AG09319 (cell line): ENCODE data around the gene MACF1.
"Not testable (repeated sequence)": the region's sequence is repeated elsewhere in the genome, so short reads cannot be mapped to it uniquely, and the experiment has no call there.

Experiments used
- DNase-seq: peaks from one replicate; pipeline ENCODE4 v3.0.0-alpha.2; 2010; ENCODE audit warnings: low read depth; ENCODE audit errors: extremely low read depth
- TF ChIP-seq, protein P1 (sequence below): IDR thresholded peaks from 2 replicates; pipeline ENCODE4 v1.5.1; 2011; ENCODE audit warnings: low read depth, mild to moderate bottlenecking, inconsistent platforms, low read length, moderate library complexity

MACF1 gene

GRCh38 chr1:39485046-39485803, 280.7 kb downstream of the MACF1 start:
- no peak for DNase-seq
- TF ChIP-seq, protein P1, sequence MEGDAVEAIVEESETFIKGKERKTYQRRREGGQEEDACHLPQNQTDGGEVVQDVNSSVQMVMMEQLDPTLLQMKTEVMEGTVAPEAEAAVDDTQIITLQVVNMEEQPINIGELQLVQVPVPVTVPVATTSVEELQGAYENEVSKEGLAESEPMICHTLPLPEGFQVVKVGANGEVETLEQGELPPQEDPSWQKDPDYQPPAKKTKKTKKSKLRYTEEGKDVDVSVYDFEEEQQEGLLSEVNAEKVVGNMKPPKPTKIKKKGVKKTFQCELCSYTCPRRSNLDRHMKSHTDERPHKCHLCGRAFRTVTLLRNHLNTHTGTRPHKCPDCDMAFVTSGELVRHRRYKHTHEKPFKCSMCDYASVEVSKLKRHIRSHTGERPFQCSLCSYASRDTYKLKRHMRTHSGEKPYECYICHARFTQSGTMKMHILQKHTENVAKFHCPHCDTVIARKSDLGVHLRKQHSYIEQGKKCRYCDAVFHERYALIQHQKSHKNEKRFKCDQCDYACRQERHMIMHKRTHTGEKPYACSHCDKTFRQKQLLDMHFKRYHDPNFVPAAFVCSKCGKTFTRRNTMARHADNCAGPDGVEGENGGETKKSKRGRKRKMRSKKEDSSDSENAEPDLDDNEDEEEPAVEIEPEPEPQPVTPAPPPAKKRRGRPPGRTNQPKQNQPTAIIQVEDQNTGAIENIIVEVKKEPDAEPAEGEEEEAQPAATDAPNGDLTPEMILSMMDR, result no peak

DNA sequence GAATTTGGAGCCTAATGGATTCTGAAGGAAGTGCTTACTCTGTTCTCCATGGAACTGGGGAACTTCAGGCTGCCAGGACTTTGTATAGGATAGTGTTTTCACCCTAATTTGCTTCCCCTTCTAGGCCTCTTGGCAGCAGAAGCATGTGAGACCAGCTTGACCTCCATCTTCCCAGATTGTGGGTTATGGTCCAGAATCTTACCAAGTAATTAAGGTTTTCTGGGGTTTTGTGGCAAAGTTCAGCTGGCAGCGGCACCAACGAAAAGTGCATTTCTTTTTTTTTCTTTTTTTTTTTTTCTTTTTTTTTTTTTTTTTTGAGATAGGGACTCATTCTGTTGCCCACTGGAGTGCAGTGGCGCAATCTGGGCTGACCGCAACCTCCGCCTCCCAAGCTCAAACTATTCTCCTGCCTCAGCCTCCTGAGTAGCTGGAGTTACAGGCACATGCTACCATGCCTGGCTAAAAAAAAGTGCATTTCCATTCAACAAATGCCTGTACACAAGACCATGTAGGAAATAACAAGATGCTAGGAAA, 283.6 kb downstream of the MACF1 start:
- TF ChIP-seq, protein P1, result no peak
- DNase-seq, result no peak

GRCh38 chr1:39488793-39489566, 284.5 kb downstream of the MACF1 start:
- TF ChIP-seq, protein P1, result no peak
- DNase-seq, result no peak

DNA sequence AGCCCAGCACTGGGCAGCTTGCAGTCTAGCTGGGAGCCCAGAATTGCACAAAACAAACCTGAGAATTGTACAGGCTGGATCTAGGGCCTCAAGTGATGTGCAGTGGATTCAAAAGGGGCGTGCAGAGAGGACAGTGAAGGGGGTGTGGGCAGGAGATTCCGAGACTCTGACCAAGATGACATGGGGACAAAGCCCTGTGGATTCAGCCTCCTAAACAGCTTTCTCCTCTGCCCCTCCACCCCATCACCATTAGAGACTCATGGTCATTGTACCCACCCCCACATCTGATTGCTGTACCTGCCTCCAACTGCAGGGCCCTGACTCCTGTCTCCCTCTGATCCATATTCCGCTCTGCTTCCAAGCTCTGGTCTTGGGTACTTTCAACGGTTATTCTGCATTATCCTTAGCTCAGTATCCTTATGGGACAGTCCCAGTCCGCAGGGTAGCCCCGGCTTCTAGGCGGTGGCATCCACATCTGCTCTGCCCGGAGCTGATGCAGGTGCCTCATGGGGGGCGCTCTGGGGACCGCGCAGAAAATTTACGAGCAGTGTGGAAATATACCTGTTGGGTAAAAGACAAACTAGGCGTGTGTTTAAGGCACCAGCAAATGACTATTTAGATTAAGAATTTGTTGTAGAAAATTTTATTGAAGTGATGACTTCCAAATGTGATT, 285.2 kb downstream of the MACF1 start:
- DNase-seq, result no peak
- TF ChIP-seq, protein P1, result no peak

GRCh38 chr1:39490596-39491145, 286.2 kb downstream of the MACF1 start:
- DNase-seq, result no peak

GRCh38 chr1:39491146-39491921, 286.8 kb downstream of the MACF1 start, which contains the start of gene BMP8A:
Gene BMP8A (plus strand): TSS chr1:39491636. CDS start chr1:39491992, 356 bp downstream.
- DNase-seq, result no peak
- TF ChIP-seq, protein P1, result no peak

More at GRCh38 chr1:39490596-39491145, 286.2 kb downstream of the MACF1 start:
- TF ChIP-seq, protein P1, result no peak

DNA sequence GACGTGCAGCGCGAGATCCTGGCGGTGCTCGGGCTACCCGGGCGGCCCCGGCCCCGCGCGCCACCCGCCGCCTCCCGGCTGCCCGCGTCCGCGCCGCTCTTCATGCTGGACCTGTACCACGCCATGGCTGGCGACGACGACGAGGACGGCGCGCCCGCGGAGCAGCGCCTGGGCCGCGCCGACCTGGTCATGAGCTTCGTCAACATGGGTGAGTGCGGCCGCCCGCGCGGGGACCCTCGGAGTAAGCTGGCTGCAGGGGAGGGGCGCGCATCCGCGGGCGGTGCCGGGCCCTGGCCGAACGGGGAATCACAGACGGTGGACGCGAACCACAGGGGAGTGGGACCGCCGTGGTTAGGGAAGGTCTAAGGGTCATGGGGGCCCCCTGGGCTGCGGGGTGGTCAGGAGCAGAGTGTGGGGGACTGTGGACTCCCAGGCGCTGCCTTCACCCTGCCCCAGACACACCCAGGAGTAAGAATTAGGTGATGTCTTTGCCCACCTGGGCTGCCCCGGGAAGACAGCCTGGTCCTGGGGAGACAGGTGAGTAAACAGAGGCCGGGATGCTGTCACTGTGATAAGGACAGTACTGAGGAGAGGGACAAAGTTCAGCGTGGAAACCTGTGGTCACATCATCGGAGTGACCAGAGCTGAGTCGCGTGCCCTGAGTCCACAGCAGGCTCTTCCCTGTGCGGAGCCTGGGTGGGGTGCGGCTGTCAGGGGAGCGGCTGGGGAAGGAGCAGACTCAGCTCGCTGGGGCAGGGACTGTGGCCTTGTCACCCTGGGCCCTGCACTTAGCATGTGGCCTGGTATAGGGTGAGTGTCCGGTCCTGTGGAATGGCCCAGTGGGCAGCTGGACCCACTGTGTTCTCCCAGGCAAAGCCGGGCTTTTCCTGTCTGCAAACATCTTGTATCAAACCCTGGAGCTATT, 287.9 kb downstream of the MACF1 start:
- DNase-seq, result not testable (repeated sequence)

- not testable (repeated sequence) for DNase-seq
Observed at GRCh38 chr1:39493043-39493810, 288.7 kb downstream of the MACF1 start.
